T-helper 1 cell treated with Interleukin-12 subunit alpha and Interleukin-12 subunit beta and Interleukin-4 antibody, amounts not matched to agents 30 μg/mL and 1 μg/mL, for 36 hours (primary cell): ENCODE data around the gene CDIPT.

Experiments
- H3K27ac Mint-ChIP-seq: one replicate; pipeline ENCODE4 v1.8.0; 2021; ENCODE audit warnings: mild to moderate bottlenecking, mixed read lengths
- H3K27me3 Mint-ChIP-seq: one replicate; pipeline ENCODE4 v1.8.0; 2021; ENCODE audit warnings: low read depth, mixed read lengths
- H3K36me3 Mint-ChIP-seq: one replicate; pipeline ENCODE4 v1.8.0; 2021; ENCODE audit warnings: low read depth, mixed read lengths
- H3K4me1 Mint-ChIP-seq: one replicate; pipeline ENCODE4 v1.8.0; 2021; ENCODE audit warnings: low read depth, mixed read lengths
- H3K4me3 Mint-ChIP-seq: one replicate; pipeline ENCODE4 v1.8.0; 2021; ENCODE audit warnings: mild to moderate bottlenecking, moderate library complexity, mixed read lengths
- H3K9me3 Mint-ChIP-seq: one replicate; pipeline ENCODE4 v1.8.0; 2021; ENCODE audit warnings: mixed read lengths

Gene CDIPT

GRCh38 chr16:29816694-29817441 is 46.2 kb downstream of the CDIPT start:
- Mint-ChIP-seq H3K27me3 (peaks cover 6% of the 10 kb centered on the region), H3K36me3 (peaks cover 33% of the 10 kb centered on the region), H3K4me1 (peaks cover 45% of the 10 kb centered on the region), H3K9me3 (no peaks in the 10 kb centered on the region), H3K27ac (peak overlapping the region; percentile 95), H3K4me3 (peak overlapping the region; percentile 90)

- H3K4me3 Mint-ChIP-seq: peak within 1 kb of the TSS; percentile 90
These were observed 47.0 kb downstream of the CDIPT start, which contains the start of gene PAGR1 for GRCh38 chr16:29815793-29816693. PAGR1 (plus strand) TSS chr16:29816152; CDS start chr16:29816526, 374 bp downstream.

GRCh38 chr16:29815032-29815721 is 47.8 kb downstream of the CDIPT start:
- Mint-ChIP-seq H3K4me1 (peaks cover 55% of the 10 kb centered on the region), H3K36me3 (peaks cover 29% of the 10 kb centered on the region), H3K4me3 (peak overlapping the region; percentile 90), H3K27me3 (peaks cover 11% of the 10 kb centered on the region), H3K9me3 (no peaks in the 10 kb centered on the region), H3K27ac (peak overlapping the region; percentile 95)

More at GRCh38 chr16:29815793-29816693, 47.0 kb downstream of the CDIPT start, which contains the start of gene PAGR1:
- peaks cover 32% of the 10 kb centered on the region for H3K36me3 Mint-ChIP-seq
- H3K9me3 Mint-ChIP-seq: no peaks in the 10 kb centered on the region
- peaks cover 47% of the 10 kb centered on the region for H3K4me1 Mint-ChIP-seq
- peak within 1 kb of the TSS; percentile 95 for H3K27ac Mint-ChIP-seq
- peaks cover 11% of the 10 kb centered on the region for H3K27me3 Mint-ChIP-seq

GRCh38 chr16:29814592-29814991 is 48.4 kb downstream of the CDIPT start:
- no peaks in the 10 kb centered on the region for H3K9me3 Mint-ChIP-seq
- H3K4me1 Mint-ChIP-seq: peaks cover 53% of the 10 kb centered on the region
- H3K36me3 Mint-ChIP-seq: peaks cover 26% of the 10 kb centered on the region
- peaks cover 11% of the 10 kb centered on the region for H3K27me3 Mint-ChIP-seq
- H3K4me3 Mint-ChIP-seq: peak overlapping the region; percentile 90
- peak overlapping the region; percentile 95 for H3K27ac Mint-ChIP-seq

GRCh38 chr16:29813644-29814562 is 49.1 kb downstream of the CDIPT start:
- Mint-ChIP-seq H3K9me3 (no peaks in the 10 kb centered on the region), H3K4me3 (peak overlapping the region; percentile 36), H3K36me3 (peaks cover 23% of the 10 kb centered on the region), H3K27me3 (peaks cover 11% of the 10 kb centered on the region), H3K27ac (peak overlapping the region; percentile 45), H3K4me1 (peaks cover 50% of the 10 kb centered on the region)

- Mint-ChIP-seq H3K36me3 (peaks cover 25% of the 10 kb centered on the region), H3K4me1 (peaks cover 50% of the 10 kb centered on the region), H3K4me3 (peak overlapping the region; percentile 91), H3K27me3 (peaks cover 11% of the 10 kb centered on the region), H3K27ac (no peak overlapping the region), H3K9me3 (no peaks in the 10 kb centered on the region)
These were observed 50.0 kb downstream of the CDIPT start for GRCh38 chr16:29812754-29813643.

- H3K9me3 Mint-ChIP-seq: no peaks in the 10 kb centered on the region
- H3K4me3 Mint-ChIP-seq: peak within 1 kb of the TSS; percentile 91
- peaks cover 24% of the 10 kb centered on the region for H3K36me3 Mint-ChIP-seq
- H3K27me3 Mint-ChIP-seq: peaks cover 11% of the 10 kb centered on the region
- H3K27ac Mint-ChIP-seq: peak within 1 kb of the TSS; percentile 85
- peaks cover 50% of the 10 kb centered on the region for H3K4me1 Mint-ChIP-seq
These were observed 50.9 kb downstream of the CDIPT start, which contains the start of gene PRRT2 for GRCh38 chr16:29811896-29812665. PRRT2 (plus strand) TSS chr16:29812193; CDS start chr16:29813055, 862 bp downstream.

GRCh38 chr16:29811170-29811895 is 51.7 kb downstream of the CDIPT start:
- H3K9me3 Mint-ChIP-seq: no peaks in the 10 kb centered on the region
- H3K27me3 Mint-ChIP-seq: peaks cover 11% of the 10 kb centered on the region
- H3K27ac Mint-ChIP-seq: peak overlapping the region; percentile 85
- H3K4me3 Mint-ChIP-seq: peak overlapping the region; percentile 91
- peaks cover 46% of the 10 kb centered on the region for H3K4me1 Mint-ChIP-seq
- peaks cover 20% of the 10 kb centered on the region for H3K36me3 Mint-ChIP-seq

- peak overlapping the region; percentile 91 for H3K4me3 Mint-ChIP-seq
- peak overlapping the region; percentile 85 for H3K27ac Mint-ChIP-seq
- H3K4me1 Mint-ChIP-seq: peaks cover 45% of the 10 kb centered on the region
- no peaks in the 10 kb centered on the region for H3K9me3 Mint-ChIP-seq
- H3K36me3 Mint-ChIP-seq: peaks cover 18% of the 10 kb centered on the region
- peaks cover 11% of the 10 kb centered on the region for H3K27me3 Mint-ChIP-seq
These were observed 52.3 kb downstream of the CDIPT start for GRCh38 chr16:29810699-29811169.

GRCh38 chr16:29809850-29810698 is 53.0 kb downstream of the CDIPT start:
- peaks cover 11% of the 10 kb centered on the region for H3K27me3 Mint-ChIP-seq
- no peaks in the 10 kb centered on the region for H3K9me3 Mint-ChIP-seq
- peaks cover 21% of the 10 kb centered on the region for H3K36me3 Mint-ChIP-seq
- peak overlapping the region; percentile 91 for H3K4me3 Mint-ChIP-seq
- H3K4me1 Mint-ChIP-seq: peaks cover 43% of the 10 kb centered on the region
- H3K27ac Mint-ChIP-seq: peak overlapping the region; percentile 85
